Measurements from ENCODE around the gene ZNF710.

DNA sequence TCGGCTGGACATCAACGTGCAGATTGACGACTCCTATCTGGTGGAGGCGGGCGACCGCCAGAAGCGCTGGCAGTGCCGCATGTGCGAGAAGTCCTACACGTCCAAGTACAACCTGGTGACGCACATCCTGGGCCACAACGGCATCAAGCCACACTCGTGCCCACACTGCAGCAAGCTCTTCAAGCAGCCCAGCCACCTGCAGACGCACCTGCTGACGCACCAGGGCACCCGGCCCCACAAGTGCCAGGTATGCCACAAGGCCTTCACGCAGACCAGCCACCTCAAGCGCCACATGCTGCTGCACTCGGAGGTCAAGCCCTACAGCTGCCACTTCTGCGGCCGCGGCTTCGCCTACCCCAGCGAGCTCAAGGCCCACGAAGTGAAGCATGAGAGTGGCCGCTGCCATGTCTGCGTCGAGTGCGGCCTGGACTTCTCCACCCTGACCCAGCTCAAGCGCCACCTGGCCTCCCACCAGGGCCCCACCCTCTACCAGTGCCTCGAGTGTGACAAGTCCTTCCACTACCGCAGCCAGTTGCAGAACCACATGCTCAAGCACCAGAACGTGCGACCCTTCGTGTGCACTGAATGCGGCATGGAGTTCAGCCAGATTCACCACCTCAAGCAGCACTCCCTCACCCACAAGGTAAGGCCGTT, 67.0 kb downstream of the ZNF710 start:
- TF ChIP-seq POLR2A (IDR thresholded peaks at IDR 0.05) = peak; percentile 15 to 53 (median 45)
- no peak for TF ChIP-seq CTCF (IDR thresholded peaks at IDR 0.05)
